GM19397 (cell line): ENCODE data around the gene SRGAP1.
"Not testable (repeated sequence)": the region's sequence is repeated elsewhere in the genome, so short reads cannot be mapped to it uniquely, and the experiment has no call there.

Experiments
- ATAC-seq: cut with Tn5 transposase; IDR thresholded peaks from one replicate; pipeline ENCODE4 v1.9.1; 2021; ENCODE audit warnings: mild to moderate bottlenecking, moderate library complexity; ENCODE audit not compliant: unreplicated experiment

Gene SRGAP1

GRCh38 chr12:64145226-64145625, 300.7 kb downstream of the SRGAP1 start:
- ATAC-seq: no peak

DNA sequence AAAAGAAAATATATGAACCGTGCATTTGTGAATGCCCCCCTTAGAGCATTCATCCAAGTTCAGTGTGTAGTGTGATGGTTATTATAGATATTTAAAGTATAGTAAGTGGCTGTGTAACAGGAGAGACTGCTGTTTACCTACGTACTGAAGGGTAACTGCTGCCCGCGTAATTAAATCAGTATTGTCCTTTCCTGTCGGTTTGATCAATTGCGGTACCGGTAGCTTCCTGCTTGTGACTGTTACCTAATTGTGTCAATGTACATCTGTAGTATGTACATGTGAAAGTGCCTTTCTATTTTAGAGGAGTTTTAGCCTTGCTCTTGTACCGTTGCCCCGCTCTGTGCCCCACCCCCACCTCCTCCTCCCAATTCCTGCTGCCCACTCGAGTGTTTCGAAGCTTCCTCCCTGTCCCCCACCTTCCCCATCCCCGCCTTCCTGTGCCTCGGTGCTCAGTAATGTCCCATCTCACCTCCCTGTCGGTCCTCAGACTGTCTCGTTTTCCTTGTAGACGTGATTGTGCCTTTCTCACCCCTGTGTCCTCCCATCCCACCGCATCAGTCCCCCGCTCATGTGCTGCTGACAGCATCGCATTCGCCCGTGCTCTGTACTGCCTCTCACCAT, 302.6 kb downstream of the SRGAP1 start:
- no peak for ATAC-seq

DNA sequence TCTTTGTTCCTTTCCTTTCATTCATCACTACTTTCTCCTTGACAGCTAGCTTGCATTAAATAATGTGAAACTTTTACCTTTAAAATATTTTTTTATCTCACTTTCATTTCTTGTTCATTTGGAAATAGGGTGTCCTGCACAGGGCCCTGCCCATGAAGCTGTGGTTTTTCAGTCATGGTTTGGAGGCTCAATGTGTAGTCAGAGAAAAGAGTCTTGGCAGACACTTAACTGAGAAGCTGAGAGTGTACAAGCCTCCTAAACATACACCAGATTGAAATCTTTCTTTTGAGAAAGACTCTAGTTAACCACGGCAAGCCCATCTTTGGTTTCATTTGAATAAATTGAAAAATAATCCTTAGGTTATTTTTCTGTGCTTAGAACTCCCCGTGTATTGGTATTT, 303.4 kb downstream of the SRGAP1 start:
- no peak for ATAC-seq

GRCh38 chr12:64154677-64155076, 310.2 kb downstream of the SRGAP1 start:
- ATAC-seq: no peak

DNA sequence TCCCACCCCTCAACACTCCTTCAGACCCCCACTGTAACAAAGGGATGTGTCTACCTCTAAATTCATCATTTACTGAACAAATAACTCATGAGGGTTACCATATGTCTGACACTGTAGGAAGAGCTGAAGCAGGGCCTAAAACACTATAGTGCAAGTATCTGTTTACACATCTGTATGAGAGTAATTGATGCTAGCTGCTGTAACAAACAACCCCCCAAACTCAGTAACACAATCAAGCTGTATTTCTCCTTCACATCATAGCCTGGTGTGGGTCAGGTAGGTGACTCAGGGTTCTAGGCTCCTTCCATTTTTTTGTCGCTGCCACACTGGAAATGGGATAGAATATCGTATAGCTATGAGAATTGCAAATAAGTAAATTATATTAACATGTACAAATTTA, 312.6 kb downstream of the SRGAP1 start:
- ATAC-seq: no peak

- no peak for ATAC-seq
These were observed 315.7 kb downstream of the SRGAP1 start for GRCh38 chr12:64160021-64160710.

- ATAC-seq: no peak
These were observed 316.2 kb downstream of the SRGAP1 start for GRCh38 chr12:64160711-64161060.

DNA sequence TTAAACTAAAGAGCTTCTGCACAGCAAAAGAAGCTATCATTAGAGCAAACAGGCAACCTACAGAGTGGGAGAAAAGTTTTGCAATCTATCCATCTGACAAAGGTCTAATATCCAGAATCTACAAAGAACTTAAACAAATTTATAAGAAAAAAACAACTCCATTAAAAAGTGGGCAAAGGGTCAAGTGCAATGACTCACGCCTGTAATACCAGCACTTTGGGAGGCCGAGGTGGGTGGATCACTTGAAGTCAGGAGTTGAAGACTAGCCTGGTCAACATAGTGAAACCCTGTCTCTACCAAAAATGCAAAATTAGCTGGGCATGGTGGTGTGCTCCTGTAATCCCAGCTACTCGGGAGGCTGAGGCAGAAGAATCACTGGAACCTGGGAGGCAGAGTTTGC, 322.1 kb downstream of the SRGAP1 start:
- not testable (repeated sequence) for ATAC-seq

GRCh38 chr12:64167041-64167440, 322.5 kb downstream of the SRGAP1 start:
- ATAC-seq: not testable (repeated sequence)

DNA sequence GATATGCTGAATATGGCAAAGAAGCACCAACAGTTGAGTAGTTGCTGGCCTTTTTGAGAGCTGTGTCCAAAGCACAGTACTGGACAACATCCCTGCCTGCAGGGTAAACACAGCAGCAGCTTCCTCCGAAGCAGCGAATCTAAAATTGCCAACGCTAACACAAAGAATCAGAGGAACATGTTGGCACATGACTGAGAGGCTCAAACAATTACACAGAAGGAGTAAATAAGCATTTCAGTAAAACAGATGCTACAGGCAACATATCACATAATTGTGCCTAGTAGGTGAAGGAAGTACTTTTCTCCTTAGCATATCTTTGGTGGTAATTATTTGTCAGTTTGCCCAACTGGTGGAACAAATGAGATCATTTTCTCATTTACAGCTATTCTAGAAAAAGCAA, 325.5 kb downstream of the SRGAP1 start:
- no peak for ATAC-seq

GRCh38 chr12:64170730-64171129, 326.2 kb downstream of the SRGAP1 start:
- ATAC-seq: no peak

GRCh38 chr12:64171715-64172114, 327.2 kb downstream of the SRGAP1 start:
- no peak for ATAC-seq

- no peak for ATAC-seq
These were observed 327.9 kb downstream of the SRGAP1 start for GRCh38 chr12:64172143-64172970.

- ATAC-seq: no peak
These were observed 329.0 kb downstream of the SRGAP1 start for GRCh38 chr12:64173456-64173855.

GRCh38 chr12:64175254-64175945, 330.9 kb downstream of the SRGAP1 start:
- ATAC-seq: no peak

- no peak for ATAC-seq
These were observed 332.5 kb downstream of the SRGAP1 start for GRCh38 chr12:64177001-64177400.

DNA sequence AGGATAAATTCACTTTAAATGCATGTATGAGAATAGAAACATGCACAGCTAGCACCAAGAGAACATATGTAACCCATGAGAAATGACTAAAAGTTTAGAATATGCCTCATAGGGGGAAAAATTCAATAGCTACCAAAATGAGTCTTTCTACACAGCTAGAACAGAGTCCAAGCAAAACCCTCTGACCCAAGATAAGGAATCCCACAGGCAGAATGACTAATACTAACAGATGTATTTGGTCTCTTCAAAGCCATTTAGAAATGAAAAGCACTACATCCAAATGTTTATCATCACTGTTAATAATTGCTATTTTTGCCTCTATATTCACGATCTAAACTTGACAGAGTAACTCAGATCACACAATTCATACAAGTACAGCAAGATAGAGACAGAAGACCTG, 333.6 kb downstream of the SRGAP1 start:
- ATAC-seq: no peak

DNA sequence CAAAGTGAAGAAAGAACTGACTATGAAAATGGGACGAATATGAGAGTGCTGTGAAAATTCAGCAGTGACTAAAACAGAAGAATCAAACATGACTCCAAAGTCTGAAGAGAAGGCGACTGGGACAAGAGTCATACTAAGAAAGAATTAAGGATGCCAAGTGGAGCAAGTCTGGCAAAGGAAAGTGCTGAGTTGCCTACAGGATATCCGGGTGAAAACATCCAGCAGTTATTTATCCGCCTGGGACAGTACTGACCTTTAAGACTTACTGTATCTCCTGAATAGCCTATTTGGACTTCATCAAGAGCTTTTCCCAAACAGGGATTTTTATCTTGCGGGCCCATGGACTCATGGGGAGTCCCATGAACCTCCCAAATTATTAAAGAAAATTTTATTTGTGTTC, 336.5 kb downstream of the SRGAP1 start:
- ATAC-seq: no peak

GRCh38 chr12:64181430-64182291, 337.2 kb downstream of the SRGAP1 start:
- ATAC-seq: no peak

GRCh38 chr12:64184216-64184615, 339.7 kb downstream of the SRGAP1 start:
- ATAC-seq: no peak
